ENCODE data around the gene EGFL7. TPM values are rescaled to one million over a fixed set of nuclear protein-coding genes. Genes with fewer than 3 reads are reported as not detected.

Gene EGFL7
- total and polyA plus RNA-seq, 10 of the 15 experiments (the other 5 are each of a cell fraction or from before 2014, with no cell fraction given), result 0.06 to 0.46 (median 0.19) TPM; not detected in 5

- TF ChIP-seq RAD21 (IDR thresholded peaks at IDR 0.05; ENCODE audit: insufficient read depth, low read depth, low read length) (no peak), RB1 (IDR thresholded peaks at IDR 0.05; ENCODE audit: borderline replicate concordance) (no peak), NRF1 (conservative IDR thresholded peaks at IDR 0.05; ENCODE audit: low read depth, low read length) (no peak), PML (IDR thresholded peaks at IDR 0.05; ENCODE audit: low read length) (no peak), TBL1XR1 (IDR thresholded peaks at IDR 0.05; ENCODE audit: low read depth, low read length) (no peak)
Measured at GRCh38 chr9:136656183-136656738, 6.5 kb upstream of the EGFL7 start (continued).

- Histone ChIP-seq H3K4me1 (ENCODE audit: control insufficient read depth, insufficient read depth, low read length) (no peaks in the 10 kb centered on the region), H4K20me1 (ENCODE audit: control insufficient read depth, insufficient read depth) (no peaks in the 10 kb centered on the region), H2AFZ (ENCODE audit: control insufficient read depth, low read depth, low read length) (no peak overlapping the region), H3K9ac (ENCODE audit: control insufficient read depth, insufficient read depth, low read length) (no peak overlapping the region), H3K4me3 (no peak overlapping the region), H3K4me2 (ENCODE audit: control insufficient read depth, insufficient read depth) (no peak overlapping the region), H3K79me2 (ENCODE audit: control insufficient read depth, insufficient read depth, low read length) (no peaks in the 10 kb centered on the region), H3K27ac (ENCODE audit: control insufficient read depth, insufficient read depth) (no peak overlapping the region), H3K36me3 (ENCODE audit: control insufficient read depth in 2 of 2, insufficient read depth in 2 of 2, low read length in 1 of 2) (no peaks in the 10 kb centered on the region), H3K27me3 (replicated peaks in 1 of 2; ENCODE audit: control insufficient read depth in 2 of 2, insufficient read depth in 2 of 2, low read length in 1 of 2) (peaks cover 22% of the 10 kb centered on the region in 2 experiments), H3K9me3 (replicated peaks; ENCODE audit: control insufficient read depth, insufficient read depth, low read length) (no peaks in the 10 kb centered on the region)
- BruUV-seq (replicated peaks), result no TSS peak
- SMC1A ChIA-PET (ENCODE audit: uncharacterized antibody, unreplicated experiment), result no interaction called here
- intact Hi-C loops (cut with micrococcal nuclease; ENCODE audit: unreplicated experiment), result no loop called here
- FAIRE-seq, result no peak
- in situ Hi-C loops (cut with MboI), result no loop called here
- RAD21 ChIA-PET (ENCODE audit: unreplicated experiment), result interaction anchor here (1.0 kb wide), 1 partner anchor 171 kb away, joined by 3 read pairs; no protein-coding TSS in a partner anchor
- POLR2A ChIA-PET, result no interaction called here
- 0 out of 3 replicates have a peak, but pooled peaks have one; percentile 17 for ATAC-seq
- no peak for DNase-seq (ENCODE audit: low read depth, low spot score)
- CTCF ChIA-PET, result interaction anchor here (1.8 kb wide), 1 partner anchor 15 kb away, joined by 8 read pairs; no protein-coding TSS in a partner anchor
- TF ChIP-seq KLF5 (IDR thresholded peaks at IDR 0.05; ENCODE audit: partially characterized antibody) (no peak), USF1 (IDR thresholded peaks at IDR 0.05; ENCODE audit: borderline replicate concordance, extremely low read length, insufficient read depth, low read depth, low read length) (peak; percentile 19)
- under 1% methylated on average over 37 of the region's 37 CpGs for WGBS (ENCODE audit: insufficient coverage, insufficient replicate concordance, low lambda C conversion rate, missing lambda C conversion rate)
Measured at GRCh38 chr9:136656795-136657611, 5.7 kb upstream of the EGFL7 start.

Data from GM12878 (cell line).